Skeletal muscle tissue (tissue), 4 donors: ENCODE results near the gene GALNT17. TPM values are rescaled to one million over a fixed set of nuclear protein-coding genes. Genes with fewer than 3 reads are reported as not detected.

ENCODE experiments used
- H3K27ac ChIP-seq: one replicate; pipeline ENCODE4 v1.7.0; 2013; ENCODE audit warnings: mild to moderate bottlenecking, low read depth, low read length, inconsistent platforms
- H3K27me3 ChIP-seq, 3 donors: one replicate each; pipeline ENCODE4 v1.7.0; 2013; ENCODE audit warnings: low read length in 3 of 3; ENCODE audit not compliant: control insufficient read depth in 3 of 3, insufficient read depth in 3 of 3
- H3K36me3 ChIP-seq, 3 donors: one replicate each; pipeline ENCODE4 v1.7.0; 2013; ENCODE audit warnings: low read length in 3 of 3; ENCODE audit not compliant: control insufficient read depth in 3 of 3, insufficient read depth in 3 of 3
- H3K4me1 ChIP-seq, 3 donors: one replicate each; pipeline ENCODE4 v1.7.0; 2013; ENCODE audit warnings: low read length in 3 of 3, mild to moderate bottlenecking in 3 of 3; ENCODE audit not compliant: control insufficient read depth in 3 of 3, insufficient read depth in 3 of 3
- H3K4me3 ChIP-seq, 3 donors: one replicate each; pipeline ENCODE4 v1.7.0; 2013; ENCODE audit warnings: low read length in 3 of 3
- H3K9ac ChIP-seq, 3 donors: one replicate each; pipeline ENCODE4 v1.7.0; 2013; ENCODE audit warnings: low read length in 3 of 3, mild to moderate bottlenecking in 3 of 3, moderate library complexity in 2 of 3, low read depth in 1 of 3
- H3K9me3 ChIP-seq, 3 donors: one replicate each; pipeline ENCODE4 v1.7.0; 2013; ENCODE audit warnings: low read length in 3 of 3; ENCODE audit not compliant: control insufficient read depth in 3 of 3
- total RNA-seq: library from RNA; depleted of rRNA; stranded (reverse); fragments of >200 nt; gene quantifications from one replicate; pipeline ENCODE4 v1.2.3, GENCODE V29; 2014
- donor health status: Osteomylitis.

GALNT17 gene
- total RNA-seq, 1 donor from 2014 or later: 24.5 TPM

DNA sequence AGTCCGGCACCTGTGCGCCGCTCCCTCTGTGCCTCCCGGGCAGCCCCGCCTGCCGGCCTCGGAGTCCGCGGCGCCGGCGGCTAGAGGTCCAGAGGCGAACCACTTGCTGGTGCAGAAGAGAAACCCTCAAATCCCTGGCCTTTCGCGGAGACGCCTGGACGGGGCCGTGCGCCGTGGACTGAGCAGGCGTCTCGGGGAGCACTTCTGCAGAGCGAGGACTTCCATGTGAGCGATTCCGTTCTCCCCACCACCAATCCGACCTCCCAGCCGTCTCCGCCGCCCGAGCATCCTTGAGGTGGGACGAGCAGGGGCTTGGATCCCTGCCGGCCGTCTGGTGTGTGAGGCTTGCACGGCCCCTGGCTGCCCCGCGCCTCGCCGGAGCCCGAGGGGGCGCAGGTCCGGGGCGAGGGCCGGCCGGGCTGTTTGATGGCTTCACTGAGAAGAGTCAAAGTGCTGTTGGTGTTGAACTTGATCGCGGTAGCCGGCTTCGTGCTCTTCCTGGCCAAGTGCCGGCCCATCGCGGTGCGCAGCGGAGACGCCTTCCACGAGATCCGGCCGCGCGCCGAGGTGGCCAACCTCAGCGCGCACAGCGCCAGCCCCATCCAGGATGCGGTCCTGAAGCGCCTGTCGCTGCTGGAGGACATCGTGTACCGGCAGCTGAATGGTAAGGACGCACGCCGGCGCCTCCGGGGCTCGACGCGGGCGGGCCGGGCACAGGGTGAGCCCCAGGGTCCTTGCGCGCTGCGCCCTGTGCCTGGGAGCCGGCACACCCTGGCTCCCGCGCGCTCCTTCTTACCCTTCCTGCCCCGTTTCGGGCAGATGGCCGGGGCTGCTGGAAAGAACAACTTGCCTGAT, 660 bp downstream of the GALNT17 start:
- Histone ChIP-seq H3K4me1 (peaks cover 3 to 16% (median 8%) of the 10 kb centered on the region in 3 donors), H3K27ac (no peak overlapping the region), H3K4me3 (peak overlapping the region in 2 of 3 donors; percentile 69 to 73), H3K9ac (no peak overlapping the region), H3K27me3 (peaks cover 3 to 14% (median 7%) of the 10 kb centered on the region in 3 donors), H3K36me3 (no peaks in the 10 kb centered on the region), H3K9me3 (no peaks in the 10 kb centered on the region)

DNA sequence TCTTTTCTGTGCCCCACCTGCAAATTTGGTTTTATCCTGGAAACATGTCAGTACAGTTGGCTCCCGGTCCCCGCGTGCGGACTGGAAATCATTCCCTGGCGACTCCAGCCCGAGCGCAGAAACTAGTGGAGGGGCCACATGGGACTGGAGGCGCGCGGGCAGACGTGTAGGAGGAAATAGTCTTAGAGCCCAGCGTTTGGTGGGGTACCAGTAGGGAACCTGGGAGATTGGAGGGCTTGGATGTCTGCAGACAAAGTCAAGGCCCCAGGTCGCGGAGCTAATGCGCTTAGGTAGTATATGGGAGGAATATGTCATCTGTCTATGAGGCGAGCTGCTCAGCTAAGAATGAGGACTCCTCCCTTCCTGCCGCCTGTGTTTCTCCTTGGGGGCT, 1.3 kb downstream of the GALNT17 start:
- Histone ChIP-seq H3K4me1 (peaks cover 3 to 16% (median 8%) of the 10 kb centered on the region in 3 donors), H3K4me3 (no peak overlapping the region), H3K27me3 (peaks cover 3 to 14% (median 7%) of the 10 kb centered on the region in 3 donors), H3K9me3 (no peaks in the 10 kb centered on the region), H3K36me3 (no peaks in the 10 kb centered on the region), H3K9ac (no peak overlapping the region), H3K27ac (no peak overlapping the region)

DNA sequence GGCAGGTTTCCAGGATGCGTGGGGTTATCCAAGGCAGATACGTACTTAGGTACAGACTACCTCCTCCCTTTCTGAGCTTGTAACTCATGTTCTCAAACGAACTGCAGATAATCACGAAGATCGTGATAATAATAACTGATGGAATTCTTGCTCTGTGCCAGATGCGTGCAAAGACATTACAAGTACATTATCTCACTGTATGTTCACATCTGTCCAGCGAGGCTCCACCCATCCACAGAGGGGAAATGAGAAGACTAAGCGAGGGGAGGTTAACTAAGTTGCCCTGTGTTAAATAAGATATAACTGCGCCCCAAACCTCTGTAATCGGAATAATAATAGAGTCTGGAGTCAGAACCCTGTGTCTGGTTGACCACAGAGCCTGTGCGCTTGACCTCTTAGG, 1.9 kb downstream of the GALNT17 start:
- H3K36me3 ChIP-seq: no peaks in the 10 kb centered on the region
- no peak overlapping the region for H3K27ac ChIP-seq
- H3K4me3 ChIP-seq: peak overlapping the region in 1 of 3 donors; percentile 28
- peaks cover 3 to 14% (median 7%) of the 10 kb centered on the region in 3 donors for H3K27me3 ChIP-seq
- H3K9me3 ChIP-seq: no peaks in the 10 kb centered on the region
- H3K9ac ChIP-seq: no peak overlapping the region
- H3K4me1 ChIP-seq: peaks cover 3 to 16% (median 8%) of the 10 kb centered on the region in 3 donors

- Histone ChIP-seq H3K4me1 (peaks cover 7 to 23% (median 10%) of the 10 kb centered on the region in 3 donors), H3K27ac (peak overlapping the region; percentile 66), H3K9ac (peak overlapping the region in 1 of 3 donors; percentile 38), H3K9me3 (no peaks in the 10 kb centered on the region), H3K4me3 (no peak overlapping the region), H3K36me3 (no peaks in the 10 kb centered on the region), H3K27me3 (peaks cover 3 to 12% (median 7%) of the 10 kb centered on the region in 3 donors)
Observed at GRCh38 chr7:71135116-71135515, 3.2 kb downstream of the GALNT17 start.

DNA sequence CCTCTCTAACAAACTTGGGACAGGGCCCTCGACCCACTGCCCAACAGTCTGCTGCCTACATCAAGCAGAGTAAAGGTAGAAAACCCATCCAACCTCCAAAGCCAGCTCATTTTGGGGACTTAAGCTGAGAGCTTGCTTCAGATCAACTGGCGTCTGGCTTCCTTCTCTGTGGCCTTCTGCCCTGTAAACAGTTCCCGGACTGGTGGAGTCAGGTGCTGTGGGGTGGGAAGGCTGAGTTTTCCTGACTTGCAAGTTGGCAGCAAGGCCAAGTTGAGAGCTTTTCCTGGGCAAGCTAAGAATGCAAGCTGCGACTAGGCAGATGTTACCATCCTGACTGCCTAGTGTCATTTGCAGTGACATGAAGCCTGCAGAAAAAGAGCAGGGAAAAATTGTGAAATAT, 3.7 kb downstream of the GALNT17 start:
- Histone ChIP-seq H3K36me3 (no peaks in the 10 kb centered on the region), H3K4me3 (no peak overlapping the region), H3K9me3 (no peaks in the 10 kb centered on the region), H3K27me3 (peaks cover 3 to 12% (median 7%) of the 10 kb centered on the region in 3 donors), H3K4me1 (peaks cover 9 to 26% (median 13%) of the 10 kb centered on the region in 3 donors), H3K9ac (peak overlapping the region in 1 of 3 donors; percentile 38), H3K27ac (peak overlapping the region; percentile 66)

DNA sequence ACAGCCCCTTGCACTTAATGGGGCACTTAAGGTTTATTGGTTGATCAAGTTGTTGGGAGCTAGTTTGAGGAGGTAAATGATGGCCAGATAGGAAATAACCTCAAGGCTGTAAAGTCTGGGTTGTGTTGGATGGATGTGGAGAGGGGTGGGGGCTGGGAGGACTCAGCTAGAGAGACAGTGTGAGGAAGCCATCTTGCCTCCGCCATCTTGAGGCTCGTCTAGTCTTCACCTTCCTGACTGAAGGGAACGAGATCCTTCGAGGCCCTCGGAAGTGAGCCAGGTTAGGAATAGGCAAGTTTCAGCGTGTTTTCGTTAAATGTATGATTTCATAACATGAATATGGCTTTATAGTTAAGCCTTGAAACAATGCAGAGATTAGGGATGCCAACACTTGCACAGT, 5.5 kb downstream of the GALNT17 start:
- no peaks in the 10 kb centered on the region for H3K9me3 ChIP-seq
- H3K4me1 ChIP-seq: peaks cover 5 to 24% (median 6%) of the 10 kb centered on the region in 3 donors
- no peak overlapping the region for H3K9ac ChIP-seq
- no peaks in the 10 kb centered on the region for H3K36me3 ChIP-seq
- no peak overlapping the region for H3K4me3 ChIP-seq
- H3K27me3 ChIP-seq: peaks cover 3 to 7% (median 5%) of the 10 kb centered on the region in 3 donors
- H3K27ac ChIP-seq: no peak overlapping the region

DNA sequence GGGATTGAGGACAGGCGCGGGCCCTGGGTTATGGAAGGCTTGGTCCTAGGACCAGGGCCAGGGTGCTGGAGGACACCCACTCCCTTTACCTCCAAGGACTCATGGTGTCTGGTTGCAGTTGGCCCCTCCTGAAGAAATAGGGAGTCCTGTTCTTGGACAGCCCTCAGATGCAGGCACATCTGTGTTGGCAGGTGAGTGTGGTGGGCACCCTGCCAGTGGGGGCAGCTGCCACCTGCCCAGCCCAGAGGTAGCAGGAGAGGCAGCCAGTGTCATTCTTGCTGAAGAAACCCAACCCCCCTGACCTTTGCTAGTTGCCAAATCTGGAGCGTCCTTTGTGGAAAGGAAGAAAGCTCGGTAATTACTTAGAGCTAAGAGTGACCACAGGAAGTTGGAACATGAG, 8.3 kb downstream of the GALNT17 start:
- H3K9ac ChIP-seq: no peak overlapping the region
- no peaks in the 10 kb centered on the region for H3K27me3 ChIP-seq
- H3K4me1 ChIP-seq: peaks cover 5 to 20% (median 6%) of the 10 kb centered on the region in 3 donors
- H3K27ac ChIP-seq: no peak overlapping the region
- no peaks in the 10 kb centered on the region for H3K9me3 ChIP-seq
- peak overlapping the region in 1 of 3 donors; percentile 14 for H3K4me3 ChIP-seq
- H3K36me3 ChIP-seq: no peaks in the 10 kb centered on the region

DNA sequence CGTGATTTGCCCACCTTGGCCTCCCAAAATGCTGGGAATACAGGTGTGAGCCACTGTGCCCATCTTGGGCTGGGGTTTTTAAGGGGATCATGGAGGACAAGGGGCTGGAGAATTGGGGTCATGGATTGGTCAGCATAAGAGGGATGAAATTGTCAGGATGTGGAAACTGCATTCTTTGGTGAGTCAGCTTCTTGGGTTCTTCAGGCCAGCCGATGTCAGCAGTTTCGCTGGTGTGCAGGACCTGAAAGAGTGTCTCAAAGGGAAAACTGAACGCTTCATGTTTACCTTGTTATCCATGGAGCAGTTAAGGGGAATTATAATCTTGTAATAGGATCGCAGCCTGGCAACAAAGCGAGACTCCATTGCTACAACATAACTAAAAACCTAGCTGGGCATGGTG, 13.0 kb downstream of the GALNT17 start:
- H3K4me3 ChIP-seq: no peak overlapping the region
- peaks cover 3 to 4% (median 4%) of the 10 kb centered on the region in 3 donors for H3K4me1 ChIP-seq
- H3K27ac ChIP-seq: no peak overlapping the region
- H3K27me3 ChIP-seq: no peaks in the 10 kb centered on the region
- H3K9me3 ChIP-seq: no peaks in the 10 kb centered on the region
- no peaks in the 10 kb centered on the region for H3K36me3 ChIP-seq
- no peak overlapping the region for H3K9ac ChIP-seq

DNA sequence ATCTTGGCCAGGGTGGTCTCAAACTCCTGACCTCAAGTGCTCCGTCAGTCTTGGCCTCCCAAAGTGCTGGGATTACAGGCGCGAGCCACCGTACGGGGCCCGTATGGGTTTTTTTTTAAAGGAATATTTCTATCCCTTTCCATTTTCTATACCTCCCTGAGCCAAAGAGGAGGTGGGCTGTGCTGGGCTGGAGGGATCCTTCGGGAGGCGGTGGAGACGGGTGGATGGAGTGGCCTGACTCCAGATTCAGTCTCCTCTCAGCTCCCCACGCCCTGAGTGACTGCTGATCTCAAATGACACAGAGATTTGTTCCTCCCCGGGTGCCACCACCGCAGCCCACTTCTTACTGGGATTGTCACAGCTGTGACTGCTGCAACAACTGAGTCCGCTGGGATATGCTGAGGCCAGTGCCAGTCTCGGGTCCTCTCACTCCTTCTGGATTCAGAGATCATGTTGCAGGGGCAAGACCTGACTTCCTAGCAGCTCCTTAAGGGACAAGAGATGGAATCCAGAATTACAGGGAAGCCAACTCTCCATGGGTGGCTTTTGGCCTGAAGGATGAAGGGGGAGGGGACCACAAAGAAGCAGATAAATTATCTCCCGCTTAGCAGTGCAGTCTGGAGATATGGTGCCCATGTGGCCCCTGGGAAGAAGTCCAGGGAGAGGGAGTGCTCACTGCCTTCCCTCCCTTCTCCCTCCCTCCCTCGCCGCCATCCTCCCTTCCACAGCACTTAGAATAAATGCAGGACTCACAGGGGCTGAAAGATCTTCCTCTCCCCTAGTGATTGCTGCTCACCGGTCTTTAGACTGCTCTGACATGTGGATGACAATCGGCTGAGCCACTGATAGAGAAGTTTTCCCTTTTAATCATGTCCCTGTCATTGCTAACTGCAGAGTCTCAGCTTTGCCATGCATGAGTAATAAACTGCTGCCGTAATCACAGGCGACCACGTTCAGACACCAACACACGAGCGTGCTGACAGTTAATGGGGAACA, 14.3 kb downstream of the GALNT17 start:
- Histone ChIP-seq H3K36me3 (no peaks in the 10 kb centered on the region), H3K9ac (no peak overlapping the region), H3K4me1 (no peaks in the 10 kb centered on the region), H3K27ac (no peak overlapping the region), H3K27me3 (no peaks in the 10 kb centered on the region), H3K9me3 (no peaks in the 10 kb centered on the region), H3K4me3 (no peak overlapping the region)
